GM21447 (cell line): ENCODE results near the gene CYP2D6.

Experiments used
- ATAC-seq: cut with Tn5 transposase; IDR thresholded peaks from one replicate; pipeline ENCODE4 v1.9.1; 2021; ENCODE audit not compliant: unreplicated experiment

Gene CYP2D6

GRCh38 chr22:42090596-42091454 is 39.8 kb downstream of the CYP2D6 start, which contains the start of gene NDUFA6:
NDUFA6 (minus strand) TSS chr22:42090772; CDS start chr22:42090744, 28 bp downstream.
- peak; percentile 87 for ATAC-seq

GRCh38 chr22:42086051-42086450 is 44.6 kb downstream of the CYP2D6 start:
- ATAC-seq, result no peak

- ATAC-seq, result no peak
Observed at GRCh38 chr22:42084874-42085273, 45.7 kb downstream of the CYP2D6 start.

GRCh38 chr22:42083119-42083518 is 47.5 kb downstream of the CYP2D6 start:
- no peak for ATAC-seq

GRCh38 chr22:42080287-42080686 is 50.3 kb downstream of the CYP2D6 start:
- ATAC-seq, result no peak

GRCh38 chr22:42079319-42080251 is 51.0 kb downstream of the CYP2D6 start, which contains the start of gene SMDT1:
SMDT1 (plus strand) TSS chr22:42079700; CDS start chr22:42079769, 69 bp downstream.
- ATAC-seq, result peak; percentile 77

GRCh38 chr22:42078469-42079318 is 51.9 kb downstream of the CYP2D6 start:
- no peak for ATAC-seq

- no peak for ATAC-seq
Observed at GRCh38 chr22:42077486-42078125, 53.0 kb downstream of the CYP2D6 start.

GRCh38 chr22:42076764-42077485 is 53.7 kb downstream of the CYP2D6 start:
- ATAC-seq, result no peak
